Measurements from ENCODE around the gene SDCBP2.

SDCBP2 gene

DNA sequence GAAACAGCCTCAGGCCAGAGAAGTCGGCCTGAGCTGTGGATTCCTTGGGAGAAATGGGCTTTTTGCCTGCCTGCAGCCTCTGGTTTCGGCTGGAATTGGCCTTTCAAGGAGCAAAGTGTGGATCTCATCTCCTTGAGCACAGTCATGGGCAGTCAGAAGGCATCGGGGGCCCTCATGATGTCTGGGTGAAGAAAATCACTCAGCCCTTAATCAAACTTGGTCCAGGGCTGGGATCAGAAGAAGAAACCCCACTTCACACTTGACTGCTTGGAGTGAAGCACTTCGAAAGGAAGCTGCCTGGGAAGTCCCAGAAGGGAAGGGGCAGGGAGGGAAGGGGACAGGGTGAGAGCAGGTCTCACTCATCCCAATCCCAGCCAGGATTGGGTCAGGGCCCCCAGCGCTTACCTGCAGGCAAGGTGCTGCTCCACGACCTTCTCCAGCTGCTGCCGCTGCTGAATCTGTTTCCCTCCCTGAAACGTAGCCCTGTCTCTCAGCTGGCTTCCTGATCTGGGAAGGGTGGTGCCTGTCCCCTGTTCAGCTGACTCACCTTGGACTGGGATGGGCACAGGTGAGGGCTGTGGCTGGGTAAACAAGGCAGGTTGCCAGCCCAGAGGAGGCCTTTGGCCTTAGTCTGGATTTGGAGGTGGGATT is at the start of gene SDCBP2:
TSS of gene SDCBP2 (minus strand) at position 460 of the 651 bp plus-strand sequence. CDS start 8,723 bp downstream, outside the sequence.
- peaks cover 19% of the 10 kb centered on the region for H3K36me3 ChIP-seq (ENCODE audit: control insufficient read depth, insufficient read depth, low read length)
- H3K27ac ChIP-seq (ENCODE audit: low read depth, low read length), result no peak within 1 kb of the TSS
- H3K4me3 ChIP-seq (ENCODE audit: low read depth, low read length), result no peak within 1 kb of the TSS
- H3K27me3 ChIP-seq (ENCODE audit: control insufficient read depth, insufficient read depth, low read length), result no peaks in the 10 kb centered on the region
- no peak within 1 kb of the TSS for H3K9ac ChIP-seq (ENCODE audit: low read length)
- H3K9me3 ChIP-seq (ENCODE audit: control insufficient read depth, insufficient read depth, low read depth, low read length), result no peaks in the 10 kb centered on the region
- H3K4me1 ChIP-seq (ENCODE audit: control insufficient read depth, insufficient read depth, low read length), result peaks cover 16% of the 10 kb centered on the region

DNA sequence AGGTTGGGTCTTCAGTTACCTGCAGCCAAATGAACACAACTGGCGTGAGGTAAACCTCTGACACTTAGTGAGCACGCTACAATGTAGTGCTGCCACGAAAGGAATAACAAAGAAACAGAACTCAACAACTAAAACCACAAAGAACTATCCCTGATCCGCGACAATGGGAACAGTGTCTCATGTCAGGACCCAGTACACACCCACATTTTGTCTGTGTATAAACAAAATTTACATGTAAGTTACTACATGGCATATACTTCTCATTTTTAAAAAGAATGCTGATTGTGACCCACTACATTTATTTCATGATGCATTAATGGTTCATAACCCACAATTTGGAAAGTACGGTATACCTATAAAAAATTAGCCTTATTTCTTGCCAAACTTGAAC is 49.8 kb upstream of the SDCBP2 start:
- no peaks in the 10 kb centered on the region for H3K9me3 ChIP-seq (ENCODE audit: control insufficient read depth, insufficient read depth, low read depth, low read length)
- H3K4me3 ChIP-seq (ENCODE audit: low read depth, low read length), result no peak overlapping the region
- H3K4me1 ChIP-seq (ENCODE audit: control insufficient read depth, insufficient read depth, low read length), result peaks cover 14% of the 10 kb centered on the region
- no peak overlapping the region for H3K27ac ChIP-seq (ENCODE audit: low read depth, low read length)
- no peaks in the 10 kb centered on the region for H3K27me3 ChIP-seq (ENCODE audit: control insufficient read depth, insufficient read depth, low read length)
- no peak overlapping the region for H3K9ac ChIP-seq (ENCODE audit: low read length)
- H3K36me3 ChIP-seq (ENCODE audit: control insufficient read depth, insufficient read depth, low read length), result peaks cover 19% of the 10 kb centered on the region

DNA sequence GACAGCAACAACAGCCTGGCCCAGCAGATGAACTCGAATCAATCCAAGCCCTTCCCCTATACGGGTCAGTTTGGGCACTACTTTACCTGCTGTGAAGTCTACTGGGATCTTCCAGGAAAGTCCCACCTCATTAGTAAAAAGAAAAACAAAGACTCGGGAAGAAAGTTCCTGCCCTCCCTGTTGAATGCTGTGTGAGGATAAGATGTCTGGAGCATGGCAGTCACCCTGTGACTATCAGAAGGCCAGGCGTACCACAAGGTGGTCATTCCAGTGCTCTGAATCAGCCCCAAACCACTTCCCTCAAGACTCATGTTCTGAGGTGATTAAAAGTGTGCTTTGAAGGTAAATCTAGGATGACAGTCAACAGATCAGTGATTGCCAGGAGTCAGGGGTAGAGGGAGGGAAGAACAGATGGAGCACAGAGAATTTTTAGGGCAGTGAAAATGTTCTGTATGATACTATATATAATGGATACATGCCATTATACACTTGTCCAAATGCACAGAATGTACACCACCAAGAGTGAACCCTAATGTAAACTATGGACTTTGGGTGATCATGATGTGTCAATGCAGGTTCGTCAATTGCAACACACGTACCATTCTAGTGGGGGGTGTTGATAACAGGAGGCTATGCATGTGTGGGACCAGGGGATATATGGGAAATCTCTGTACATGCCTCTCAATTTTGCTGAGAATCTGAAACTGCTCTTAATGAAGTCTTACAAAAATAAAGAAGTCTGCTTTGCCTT is 49.2 kb upstream of the SDCBP2 start:
- Histone ChIP-seq H3K4me1 (ENCODE audit: control insufficient read depth, insufficient read depth, low read length) (peaks cover 14% of the 10 kb centered on the region), H3K4me3 (ENCODE audit: low read depth, low read length) (no peak overlapping the region), H3K27me3 (ENCODE audit: control insufficient read depth, insufficient read depth, low read length) (no peaks in the 10 kb centered on the region), H3K9ac (ENCODE audit: low read length) (no peak overlapping the region), H3K27ac (ENCODE audit: low read depth, low read length) (no peak overlapping the region), H3K36me3 (ENCODE audit: control insufficient read depth, insufficient read depth, low read length) (peaks cover 25% of the 10 kb centered on the region), H3K9me3 (ENCODE audit: control insufficient read depth, insufficient read depth, low read depth, low read length) (no peaks in the 10 kb centered on the region)

- Histone ChIP-seq H3K36me3 (ENCODE audit: control insufficient read depth, insufficient read depth, low read length) (peaks cover 28% of the 10 kb centered on the region), H3K4me1 (ENCODE audit: control insufficient read depth, insufficient read depth, low read length) (peaks cover 14% of the 10 kb centered on the region), H3K27ac (ENCODE audit: low read depth, low read length) (no peak overlapping the region)
These were observed 48.5 kb upstream of the SDCBP2 start for GRCh38 chr20:1377341-1377871.

DNA sequence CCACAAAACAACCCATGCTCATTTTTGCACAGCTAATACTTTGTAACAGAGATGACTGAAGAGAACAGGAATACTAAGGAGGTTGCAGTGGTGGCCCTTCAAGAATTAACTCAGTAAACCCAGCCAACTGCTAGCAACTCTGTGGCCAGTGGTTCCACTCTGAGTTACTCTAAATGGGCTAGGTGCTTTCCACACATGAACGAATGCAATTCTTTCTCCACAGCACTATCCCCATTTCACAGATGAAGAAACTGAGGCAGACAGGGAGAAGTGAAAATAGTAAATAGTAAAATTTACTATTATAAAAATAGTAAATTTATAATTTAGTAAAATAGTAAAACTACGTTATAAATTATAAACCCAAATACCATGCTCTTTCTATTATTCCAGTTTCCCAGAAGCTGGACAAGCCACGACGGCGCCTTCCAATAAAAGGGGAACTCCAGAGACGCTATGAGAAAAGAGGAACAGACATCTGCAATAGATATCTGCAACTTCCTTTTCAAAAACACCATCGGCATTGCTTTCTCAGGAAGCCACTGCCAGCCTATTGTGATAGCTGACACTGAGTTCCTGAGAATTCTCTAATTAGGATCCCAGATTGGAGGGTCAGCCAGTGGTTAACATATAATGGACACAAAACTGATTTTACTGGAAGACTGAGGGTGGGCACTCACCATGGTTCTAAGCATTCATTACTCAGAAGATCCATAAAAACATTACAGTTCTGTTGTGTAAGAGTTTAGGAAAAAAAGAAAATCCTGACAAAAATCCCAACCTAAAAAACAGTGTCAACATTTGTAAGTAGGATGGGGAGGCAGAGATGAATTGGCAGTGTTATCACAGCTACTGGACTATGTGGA is 47.7 kb upstream of the SDCBP2 start:
- no peak overlapping the region for H3K9ac ChIP-seq (ENCODE audit: low read length)
- H3K27me3 ChIP-seq (ENCODE audit: control insufficient read depth, insufficient read depth, low read length), result no peaks in the 10 kb centered on the region
- H3K27ac ChIP-seq (ENCODE audit: low read depth, low read length), result no peak overlapping the region
- peaks cover 14% of the 10 kb centered on the region for H3K4me1 ChIP-seq (ENCODE audit: control insufficient read depth, insufficient read depth, low read length)
- peaks cover 32% of the 10 kb centered on the region for H3K36me3 ChIP-seq (ENCODE audit: control insufficient read depth, insufficient read depth, low read length)
- H3K9me3 ChIP-seq (ENCODE audit: control insufficient read depth, insufficient read depth, low read depth, low read length), result no peaks in the 10 kb centered on the region
- no peak overlapping the region for H3K4me3 ChIP-seq (ENCODE audit: low read depth, low read length)

More at GRCh38 chr20:1377341-1377871, 48.5 kb upstream of the SDCBP2 start:
- Histone ChIP-seq H3K9me3 (ENCODE audit: control insufficient read depth, insufficient read depth, low read depth, low read length) (no peaks in the 10 kb centered on the region), H3K27me3 (ENCODE audit: control insufficient read depth, insufficient read depth, low read length) (no peaks in the 10 kb centered on the region), H3K9ac (ENCODE audit: low read length) (no peak overlapping the region), H3K4me3 (ENCODE audit: low read depth, low read length) (no peak overlapping the region)

DNA sequence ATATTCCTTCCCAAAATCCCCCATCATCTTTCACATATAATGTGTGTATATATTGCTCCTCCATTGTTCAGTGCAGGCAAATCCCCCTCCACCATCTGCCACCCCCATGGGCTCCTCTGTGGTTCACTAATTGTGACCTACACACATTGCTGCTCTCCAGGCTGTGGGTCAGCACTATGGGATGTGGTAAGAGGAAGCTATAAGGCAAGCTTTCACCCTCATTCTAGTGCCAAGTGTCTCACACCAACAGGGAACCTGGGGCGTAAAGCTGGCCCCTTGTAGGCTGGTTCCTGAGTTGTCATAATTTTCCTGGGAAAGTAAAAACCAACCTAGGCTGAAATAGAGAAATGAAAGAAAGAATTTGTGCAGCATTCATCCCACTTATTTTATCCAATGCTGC is 47.1 kb upstream of the SDCBP2 start:
- no peaks in the 10 kb centered on the region for H3K27me3 ChIP-seq (ENCODE audit: control insufficient read depth, insufficient read depth, low read length)
- no peak overlapping the region for H3K4me3 ChIP-seq (ENCODE audit: low read depth, low read length)
- peaks cover 39% of the 10 kb centered on the region for H3K36me3 ChIP-seq (ENCODE audit: control insufficient read depth, insufficient read depth, low read length)
- no peak overlapping the region for H3K27ac ChIP-seq (ENCODE audit: low read depth, low read length)
- H3K4me1 ChIP-seq (ENCODE audit: control insufficient read depth, insufficient read depth, low read length), result peaks cover 14% of the 10 kb centered on the region
- H3K9me3 ChIP-seq (ENCODE audit: control insufficient read depth, insufficient read depth, low read depth, low read length), result no peaks in the 10 kb centered on the region
- no peak overlapping the region for H3K9ac ChIP-seq (ENCODE audit: low read length)

- no peaks in the 10 kb centered on the region for H3K27me3 ChIP-seq (ENCODE audit: control insufficient read depth, insufficient read depth, low read length)
- no peak overlapping the region for H3K9ac ChIP-seq (ENCODE audit: low read length)
- H3K9me3 ChIP-seq (ENCODE audit: control insufficient read depth, insufficient read depth, low read depth, low read length), result no peaks in the 10 kb centered on the region
- no peak overlapping the region for H3K4me3 ChIP-seq (ENCODE audit: low read depth, low read length)
- peaks cover 14% of the 10 kb centered on the region for H3K4me1 ChIP-seq (ENCODE audit: control insufficient read depth, insufficient read depth, low read length)
- no peak overlapping the region for H3K27ac ChIP-seq (ENCODE audit: low read depth, low read length)
- peaks cover 44% of the 10 kb centered on the region for H3K36me3 ChIP-seq (ENCODE audit: control insufficient read depth, insufficient read depth, low read length)
These were observed 46.6 kb upstream of the SDCBP2 start for GRCh38 chr20:1375515-1375914.

GRCh38 chr20:1374246-1374645 is 45.3 kb upstream of the SDCBP2 start:
- no peak overlapping the region for H3K9ac ChIP-seq (ENCODE audit: low read length)
- H3K36me3 ChIP-seq (ENCODE audit: control insufficient read depth, insufficient read depth, low read length), result peaks cover 52% of the 10 kb centered on the region
- H3K27ac ChIP-seq (ENCODE audit: low read depth, low read length), result no peak overlapping the region
- H3K27me3 ChIP-seq (ENCODE audit: control insufficient read depth, insufficient read depth, low read length), result no peaks in the 10 kb centered on the region
- H3K4me3 ChIP-seq (ENCODE audit: low read depth, low read length), result no peak overlapping the region
- H3K4me1 ChIP-seq (ENCODE audit: control insufficient read depth, insufficient read depth, low read length), result peaks cover 14% of the 10 kb centered on the region
- no peaks in the 10 kb centered on the region for H3K9me3 ChIP-seq (ENCODE audit: control insufficient read depth, insufficient read depth, low read depth, low read length)

GRCh38 chr20:1373614-1374013 is 44.7 kb upstream of the SDCBP2 start:
- Histone ChIP-seq H3K27me3 (ENCODE audit: control insufficient read depth, insufficient read depth, low read length) (no peaks in the 10 kb centered on the region), H3K9ac (ENCODE audit: low read length) (no peak overlapping the region), H3K36me3 (ENCODE audit: control insufficient read depth, insufficient read depth, low read length) (peaks cover 53% of the 10 kb centered on the region), H3K9me3 (ENCODE audit: control insufficient read depth, insufficient read depth, low read depth, low read length) (no peaks in the 10 kb centered on the region), H3K4me1 (ENCODE audit: control insufficient read depth, insufficient read depth, low read length) (peaks cover 14% of the 10 kb centered on the region), H3K4me3 (ENCODE audit: low read depth, low read length) (no peak overlapping the region), H3K27ac (ENCODE audit: low read depth, low read length) (no peak overlapping the region)

DNA sequence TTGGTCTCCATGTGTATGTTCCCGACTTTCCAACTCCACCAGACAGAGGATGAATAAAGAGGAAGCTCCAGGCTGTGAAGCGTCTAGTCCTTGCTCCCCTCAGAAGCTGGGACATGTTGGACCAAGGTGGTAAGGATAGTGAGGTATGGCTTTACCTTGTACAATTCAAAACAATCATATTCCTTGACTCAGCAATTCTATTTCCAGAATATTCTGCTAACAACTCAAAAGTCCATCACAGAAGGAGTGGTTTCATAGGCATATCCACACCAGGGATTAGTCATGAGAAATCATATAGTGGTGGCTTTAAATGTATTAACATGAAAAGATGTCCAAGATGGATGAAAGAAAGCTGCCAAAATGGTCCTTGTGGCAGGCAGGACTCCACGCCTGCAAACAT is 44.1 kb upstream of the SDCBP2 start:
- H3K36me3 ChIP-seq (ENCODE audit: control insufficient read depth, insufficient read depth, low read length), result peaks cover 59% of the 10 kb centered on the region
- H3K4me1 ChIP-seq (ENCODE audit: control insufficient read depth, insufficient read depth, low read length), result peaks cover 9% of the 10 kb centered on the region
- H3K4me3 ChIP-seq (ENCODE audit: low read depth, low read length), result no peak overlapping the region
- no peaks in the 10 kb centered on the region for H3K9me3 ChIP-seq (ENCODE audit: control insufficient read depth, insufficient read depth, low read depth, low read length)
- H3K27me3 ChIP-seq (ENCODE audit: control insufficient read depth, insufficient read depth, low read length), result no peaks in the 10 kb centered on the region
- no peak overlapping the region for H3K9ac ChIP-seq (ENCODE audit: low read length)
- H3K27ac ChIP-seq (ENCODE audit: low read depth, low read length), result no peak overlapping the region

Measured in HUES6 (cell line).